ENCODE data around the gene IL17RD. TPM values are rescaled to one million over a fixed set of nuclear protein-coding genes. Genes with fewer than 3 reads are reported as not detected.

IL17RD gene
- total and polyA plus RNA-seq, 2 of the 13 experiments (the other 11 are each of a cell fraction or from before 2014, with no cell fraction given): 0.28 to 0.31 TPM

DNA sequence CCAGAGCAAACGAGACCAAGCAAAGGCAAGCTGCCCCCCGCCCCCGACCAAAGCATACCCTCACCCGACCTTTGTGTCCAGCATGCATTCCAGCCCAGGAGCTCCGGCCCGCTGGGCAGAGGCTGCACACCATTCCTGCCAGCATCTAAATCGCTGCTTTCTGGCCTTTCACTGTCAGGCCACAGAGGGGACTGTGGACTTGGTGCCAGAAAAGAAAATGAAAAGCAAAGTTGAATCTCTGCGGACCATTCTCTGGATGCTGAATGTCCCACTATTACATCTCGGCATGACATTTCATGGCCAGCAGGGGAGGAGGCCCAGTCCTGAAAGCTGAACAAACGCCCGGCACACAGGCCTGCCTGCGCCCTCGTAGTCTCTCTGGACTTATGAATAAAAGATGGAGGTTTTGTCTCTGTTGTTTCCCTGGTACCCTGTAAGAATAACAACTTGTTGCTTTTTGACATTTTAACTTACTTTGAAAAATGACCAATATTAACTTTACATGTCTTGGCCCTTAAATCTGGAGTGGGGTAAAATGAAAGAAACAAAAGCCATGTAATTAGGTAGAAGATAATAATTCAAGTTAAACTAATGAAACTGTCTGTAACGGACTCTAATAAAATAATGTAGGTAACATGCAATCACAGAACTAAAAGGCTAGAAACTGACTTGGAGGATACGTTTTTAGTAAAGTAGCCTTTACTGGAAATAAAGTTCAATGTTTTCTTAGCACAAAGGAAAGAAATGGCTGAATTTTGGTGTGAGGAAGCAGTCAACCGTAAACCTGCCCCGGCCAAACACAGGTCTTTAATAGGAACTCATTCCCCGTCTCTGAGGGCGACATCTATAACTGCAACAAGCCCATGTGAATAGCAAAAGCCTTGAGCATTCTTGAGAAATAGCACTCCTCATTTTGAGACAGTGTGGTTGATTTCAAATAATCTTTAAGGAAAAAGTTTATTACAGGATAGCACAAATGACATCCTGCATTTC is 12.7 kb downstream of the IL17RD start:
- 26% methylated on average over 15 of the region's 19 CpGs for WGBS (ENCODE audit: low lambda C conversion rate)
- TF ChIP-seq TEAD3 (CRISPR knock-in tag; optimal IDR thresholded peaks at IDR 0.05; ENCODE audit: borderline replicate concordance) (peak; percentile 20), CREM (IDR thresholded peaks at IDR 0.05) (no peak), CREM (CRISPR knock-in tag; IDR thresholded peaks at IDR 0.05) (no peak)
- peak; percentile 87 for ATAC-seq
- no peak for FAIRE-seq
- Histone ChIP-seq H3K4me1 (ENCODE audit: insufficient read depth, low read length) (peaks cover 10% of the 10 kb centered on the region), H3K9ac (ENCODE audit: insufficient read depth, low read depth, low read length) (no peak overlapping the region), H4K20me1 (ENCODE audit: insufficient read depth, low read length) (no peaks in the 10 kb centered on the region), H3K36me3 (replicated peaks in 1 of 2; ENCODE audit: control insufficient read depth in 1 of 2, insufficient read depth in 2 of 2, low read length in 2 of 2) (no peaks in the 10 kb centered on the region), H3K4me3 (replicated peaks in 1 of 3; ENCODE audit: insufficient read depth in 1 of 3, low read depth in 2 of 3, low read length in 3 of 3) (0 out of 6 replicates have a peak overlapping the region, but pooled peaks of 1 of the 3 experiments have one; percentile 23), H3K9me3 (ENCODE audit: low read length) (no peaks in the 10 kb centered on the region), H3K27me3 (ENCODE audit: control insufficient read depth in 1 of 2, insufficient read depth in 2 of 2, low read length in 2 of 2) (peaks cover 1 to 33% of the 10 kb centered on the region in 2 experiments), H2AFZ (ENCODE audit: low read length) (no peak overlapping the region), H3K27ac (ENCODE audit: extremely low read length, insufficient read depth, low read length) (no peak overlapping the region), H3K4me2 (ENCODE audit: low read depth, low read length) (peak overlapping the region; percentile 46), H3K79me2 (ENCODE audit: insufficient read depth, low read length) (no peaks in the 10 kb centered on the region)
- intact Hi-C loops (cut with micrococcal nuclease; ENCODE audit: unreplicated experiment) (no loop called here), in situ Hi-C loops (cut with HindIII; ENCODE audit: extremely low pct_ligation_motif_present, low pct_unique_long_range_greater_than_20kb) (no loop called here)
- POLR2A ChIA-PET: no interaction called here
- CTCF ChIA-PET (ENCODE audit: low intra/inter-chr PET ratio, low total read pairs): no interaction called here
- DNase-seq (ENCODE audit: low spot score): peak; percentile 9
- BruUV-seq (replicated peaks): no TSS peak

GRCh38 chr3:57151749-57152148 is 13.4 kb downstream of the IL17RD start:
- no peak overlapping the region for H2AFZ ChIP-seq (ENCODE audit: low read length)
- TF ChIP-seq, protein P1, sequence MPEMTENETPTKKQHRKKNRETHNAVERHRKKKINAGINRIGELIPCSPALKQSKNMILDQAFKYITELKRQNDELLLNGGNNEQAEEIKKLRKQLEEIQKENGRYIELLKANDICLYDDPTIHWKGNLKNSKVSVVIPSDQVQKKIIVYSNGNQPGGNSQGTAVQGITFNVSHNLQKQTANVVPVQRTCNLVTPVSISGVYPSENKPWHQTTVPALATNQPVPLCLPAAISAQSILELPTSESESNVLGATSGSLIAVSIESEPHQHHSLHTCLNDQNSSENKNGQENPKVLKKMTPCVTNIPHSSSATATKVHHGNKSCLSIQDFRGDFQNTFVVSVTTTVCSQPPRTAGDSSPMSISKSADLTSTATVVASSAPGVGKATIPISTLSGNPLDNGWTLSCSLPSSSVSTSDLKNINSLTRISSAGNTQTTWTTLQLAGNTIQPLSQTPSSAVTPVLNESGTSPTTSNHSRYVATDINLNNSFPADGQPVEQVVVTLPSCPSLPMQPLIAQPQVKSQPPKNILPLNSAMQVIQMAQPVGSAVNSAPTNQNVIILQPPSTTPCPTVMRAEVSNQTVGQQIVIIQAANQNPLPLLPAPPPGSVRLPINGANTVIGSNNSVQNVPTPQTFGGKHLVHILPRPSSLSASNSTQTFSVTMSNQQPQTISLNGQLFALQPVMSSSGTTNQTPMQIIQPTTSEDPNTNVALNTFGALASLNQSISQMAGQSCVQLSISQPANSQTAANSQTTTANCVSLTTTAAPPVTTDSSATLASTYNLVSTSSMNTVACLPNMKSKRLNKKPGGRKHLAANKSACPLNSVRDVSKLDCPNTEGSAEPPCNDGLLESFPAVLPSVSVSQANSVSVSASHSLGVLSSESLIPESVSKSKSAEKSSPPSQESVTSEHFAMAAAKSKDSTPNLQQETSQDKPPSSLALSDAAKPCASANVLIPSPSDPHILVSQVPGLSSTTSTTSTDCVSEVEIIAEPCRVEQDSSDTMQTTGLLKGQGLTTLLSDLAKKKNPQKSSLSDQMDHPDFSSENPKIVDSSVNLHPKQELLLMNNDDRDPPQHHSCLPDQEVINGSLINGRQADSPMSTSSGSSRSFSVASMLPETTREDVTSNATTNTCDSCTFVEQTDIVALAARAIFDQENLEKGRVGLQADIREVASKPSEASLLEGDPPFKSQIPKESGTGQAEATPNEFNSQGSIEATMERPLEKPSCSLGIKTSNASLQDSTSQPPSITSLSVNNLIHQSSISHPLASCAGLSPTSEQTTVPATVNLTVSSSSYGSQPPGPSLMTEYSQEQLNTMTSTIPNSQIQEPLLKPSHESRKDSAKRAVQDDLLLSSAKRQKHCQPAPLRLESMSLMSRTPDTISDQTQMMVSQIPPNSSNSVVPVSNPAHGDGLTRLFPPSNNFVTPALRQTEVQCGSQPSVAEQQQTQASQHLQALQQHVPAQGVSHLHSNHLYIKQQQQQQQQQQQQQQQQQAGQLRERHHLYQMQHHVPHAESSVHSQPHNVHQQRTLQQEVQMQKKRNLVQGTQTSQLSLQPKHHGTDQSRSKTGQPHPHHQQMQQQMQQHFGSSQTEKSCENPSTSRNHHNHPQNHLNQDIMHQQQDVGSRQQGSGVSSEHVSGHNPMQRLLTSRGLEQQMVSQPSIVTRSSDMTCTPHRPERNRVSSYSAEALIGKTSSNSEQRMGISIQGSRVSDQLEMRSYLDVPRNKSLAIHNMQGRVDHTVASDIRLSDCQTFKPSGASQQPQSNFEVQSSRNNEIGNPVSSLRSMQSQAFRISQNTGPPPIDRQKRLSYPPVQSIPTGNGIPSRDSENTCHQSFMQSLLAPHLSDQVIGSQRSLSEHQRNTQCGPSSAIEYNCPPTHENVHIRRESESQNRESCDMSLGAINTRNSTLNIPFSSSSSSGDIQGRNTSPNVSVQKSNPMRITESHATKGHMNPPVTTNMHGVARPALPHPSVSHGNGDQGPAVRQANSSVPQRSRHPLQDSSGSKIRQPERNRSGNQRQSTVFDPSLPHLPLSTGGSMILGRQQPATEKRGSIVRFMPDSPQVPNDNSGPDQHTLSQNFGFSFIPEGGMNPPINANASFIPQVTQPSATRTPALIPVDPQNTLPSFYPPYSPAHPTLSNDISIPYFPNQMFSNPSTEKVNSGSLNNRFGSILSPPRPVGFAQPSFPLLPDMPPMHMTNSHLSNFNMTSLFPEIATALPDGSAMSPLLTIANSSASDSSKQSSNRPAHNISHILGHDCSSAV (CRISPR knock-in tag; IDR thresholded peaks at IDR 0.05; ENCODE audit: borderline replicate concordance): no peak
- TF ChIP-seq ZNF263 (CRISPR knock-in tag; IDR thresholded peaks at IDR 0.05): no peak
- TF ChIP-seq ZNF101 (CRISPR knock-in tag; IDR thresholded peaks at IDR 0.05; ENCODE audit: borderline replicate concordance, low read depth): no peak
- TF ChIP-seq REL (CRISPR knock-in tag; conservative IDR thresholded peaks at IDR 0.05): no peak

More at GRCh38 chr3:57151749-57152148, 13.4 kb downstream of the IL17RD start:
- in situ Hi-C loops (cut with HindIII; ENCODE audit: extremely low pct_ligation_motif_present, low pct_unique_long_range_greater_than_20kb) (no loop called here), intact Hi-C loops (cut with micrococcal nuclease; ENCODE audit: unreplicated experiment) (no loop called here)
- CTCF ChIA-PET (ENCODE audit: low intra/inter-chr PET ratio, low total read pairs): no interaction called here
- DNase-seq (ENCODE audit: low spot score) (no peak), ATAC-seq (no peak), FAIRE-seq (no peak)
- H3K27me3 ChIP-seq (ENCODE audit: control insufficient read depth in 1 of 2, insufficient read depth in 2 of 2, low read length in 2 of 2): peaks cover 0 to 32% of the 10 kb centered on the region in 2 experiments; a peak in 4 of 5 replicates
- H3K36me3 ChIP-seq (replicated peaks in 1 of 2; ENCODE audit: control insufficient read depth in 1 of 2, insufficient read depth in 2 of 2, low read length in 2 of 2): no peaks in the 10 kb centered on the region
- no TSS peak for BruUV-seq (replicated peaks)
- H3K4me1 ChIP-seq (ENCODE audit: insufficient read depth, low read length): peaks cover 10% of the 10 kb centered on the region
- no peak overlapping the region for H3K27ac ChIP-seq (ENCODE audit: extremely low read length, insufficient read depth, low read length)
- no peaks in the 10 kb centered on the region for H3K9me3 ChIP-seq (ENCODE audit: low read length)
- H3K4me3 ChIP-seq (replicated peaks in 1 of 3; ENCODE audit: insufficient read depth in 1 of 3, low read depth in 2 of 3, low read length in 3 of 3): no peak overlapping the region
- 46% methylated on average over 3 of the region's 3 CpGs for WGBS (ENCODE audit: low lambda C conversion rate)
- no peaks in the 10 kb centered on the region for H4K20me1 ChIP-seq (ENCODE audit: insufficient read depth, low read length)
- peak overlapping the region; percentile 46 for H3K4me2 ChIP-seq (ENCODE audit: low read depth, low read length)
- no peak overlapping the region for H3K9ac ChIP-seq (ENCODE audit: insufficient read depth, low read depth, low read length)
- POLR2A ChIA-PET: no interaction called here
- no peaks in the 10 kb centered on the region for H3K79me2 ChIP-seq (ENCODE audit: insufficient read depth, low read length)

All from HepG2 (cell line).